IPS-20b (cell line): ENCODE results near the gene CAMTA2.

Experiments used
- H3K27ac ChIP-seq: one replicate; pipeline ENCODE4 v1.5.1; 2013; ENCODE audit warnings: low read length
- H3K27me3 ChIP-seq: 2 replicates; pipeline ENCODE4 v1.6.1; 2013; ENCODE audit warnings: mild to moderate bottlenecking, low read length, inconsistent platforms; ENCODE audit not compliant: insufficient read depth
- H3K36me3 ChIP-seq: 2 replicates; pipeline ENCODE4 v1.6.1; 2013; ENCODE audit warnings: low read depth, mild to moderate bottlenecking, inconsistent platforms, low read length, moderate library complexity; ENCODE audit not compliant: insufficient read depth
- H3K4me1 ChIP-seq: 2 replicates; pipeline ENCODE4 v1.6.1; 2013; ENCODE audit warnings: mild to moderate bottlenecking, control low read depth, inconsistent platforms, low read length, moderate library complexity; ENCODE audit not compliant: insufficient read depth
- H3K4me3 ChIP-seq: 2 replicates; pipeline ENCODE4 v1.5.1; 2013; ENCODE audit warnings: mild to moderate bottlenecking, low read length, inconsistent platforms
- H3K9ac ChIP-seq: 2 replicates; pipeline ENCODE4 v1.6.1; 2013; ENCODE audit warnings: low read depth, mild to moderate bottlenecking, inconsistent platforms, low read length, moderate library complexity
- H3K9me3 ChIP-seq: 2 replicates; pipeline ENCODE4 v1.6.1; 2013; ENCODE audit warnings: mild to moderate bottlenecking, low read depth, low read length, inconsistent platforms; ENCODE audit not compliant: insufficient read depth

The CAMTA2 gene

DNA sequence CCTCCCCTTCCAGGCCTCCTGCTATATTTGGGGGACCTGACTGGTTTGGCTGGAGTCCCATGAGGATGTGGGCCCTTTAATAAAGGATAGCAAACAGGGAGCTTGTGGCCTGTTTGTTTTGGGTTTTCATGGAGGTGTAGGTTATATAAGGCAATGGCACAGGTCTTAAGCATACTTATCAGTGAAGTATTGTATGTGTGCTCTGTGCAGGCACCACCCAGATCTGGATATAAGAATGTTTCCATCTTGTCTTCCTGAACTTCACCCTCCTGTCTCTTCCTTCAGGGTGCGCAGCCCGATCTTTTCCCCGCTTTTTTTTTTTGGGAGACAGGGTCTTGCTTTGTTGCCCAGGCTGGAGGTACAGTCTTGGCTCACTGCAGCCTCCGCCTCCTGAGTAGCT lies 37.1 kb upstream of the CAMTA2 start:
- Histone ChIP-seq H3K9me3 (no peaks in the 10 kb centered on the region), H3K4me1 (no peaks in the 10 kb centered on the region), H3K27me3 (no peaks in the 10 kb centered on the region), H3K27ac (no peak overlapping the region), H3K4me3 (no peak overlapping the region), H3K36me3 (peaks cover 39% of the 10 kb centered on the region), H3K9ac (no peak overlapping the region)

DNA sequence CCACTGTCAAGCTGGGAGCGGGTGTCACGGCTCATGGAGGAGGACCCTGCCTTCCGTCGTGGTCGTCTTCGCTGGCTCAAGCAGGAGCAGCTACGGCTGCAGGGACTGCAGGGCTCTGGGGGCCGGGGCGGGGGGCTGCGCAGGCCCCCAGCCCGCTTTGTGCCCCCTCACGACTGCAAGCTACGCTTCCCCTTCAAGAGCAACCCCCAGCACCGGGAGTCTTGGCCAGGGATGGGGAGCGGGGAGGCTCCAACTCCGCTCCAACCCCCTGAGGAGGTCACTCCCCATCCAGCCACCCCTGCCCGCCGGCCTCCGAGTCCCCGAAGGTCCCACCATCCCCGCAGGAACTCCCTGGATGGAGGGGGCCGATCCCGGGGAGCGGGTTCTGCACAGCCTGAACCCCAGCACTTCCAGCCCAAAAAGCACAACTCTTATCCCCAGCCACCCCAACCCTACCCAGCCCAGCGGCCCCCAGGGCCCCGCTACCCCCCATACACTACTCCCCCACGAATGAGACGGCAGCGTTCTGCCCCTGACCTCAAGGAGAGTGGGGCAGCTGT lies 36.2 kb upstream of the CAMTA2 start:
- Histone ChIP-seq H3K4me1 (no peaks in the 10 kb centered on the region), H3K9me3 (no peaks in the 10 kb centered on the region), H3K36me3 (peaks cover 48% of the 10 kb centered on the region), H3K27ac (no peak overlapping the region), H3K4me3 (no peak overlapping the region), H3K27me3 (no peaks in the 10 kb centered on the region), H3K9ac (no peak overlapping the region)

DNA sequence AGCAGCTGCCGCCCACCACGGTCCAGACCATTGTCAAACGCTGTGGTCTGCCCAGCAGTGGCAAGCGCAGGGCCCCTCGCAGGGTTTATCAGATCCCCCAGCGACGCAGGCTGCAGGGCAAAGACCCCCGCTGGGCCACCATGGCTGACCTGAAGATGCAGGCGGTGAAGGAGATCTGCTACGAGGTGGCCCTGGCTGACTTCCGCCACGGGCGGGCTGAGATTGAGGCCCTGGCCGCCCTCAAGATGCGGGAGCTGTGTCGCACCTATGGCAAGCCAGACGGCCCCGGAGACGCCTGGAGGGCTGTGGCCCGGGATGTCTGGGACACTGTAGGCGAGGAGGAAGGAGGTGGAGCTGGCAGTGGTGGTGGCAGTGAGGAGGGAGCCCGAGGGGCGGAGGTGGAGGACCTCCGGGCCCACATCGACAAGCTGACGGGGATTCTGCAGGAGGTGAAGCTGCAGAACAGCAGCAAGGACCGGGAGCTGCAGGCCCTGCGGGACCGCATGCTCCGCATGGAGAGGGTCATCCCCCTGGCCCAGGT lies 34.8 kb upstream of the CAMTA2 start:
- Histone ChIP-seq H3K9ac (no peak overlapping the region), H3K27me3 (no peaks in the 10 kb centered on the region), H3K9me3 (no peaks in the 10 kb centered on the region), H3K27ac (no peak overlapping the region), H3K36me3 (peaks cover 58% of the 10 kb centered on the region), H3K4me3 (no peak overlapping the region), H3K4me1 (no peaks in the 10 kb centered on the region)

DNA sequence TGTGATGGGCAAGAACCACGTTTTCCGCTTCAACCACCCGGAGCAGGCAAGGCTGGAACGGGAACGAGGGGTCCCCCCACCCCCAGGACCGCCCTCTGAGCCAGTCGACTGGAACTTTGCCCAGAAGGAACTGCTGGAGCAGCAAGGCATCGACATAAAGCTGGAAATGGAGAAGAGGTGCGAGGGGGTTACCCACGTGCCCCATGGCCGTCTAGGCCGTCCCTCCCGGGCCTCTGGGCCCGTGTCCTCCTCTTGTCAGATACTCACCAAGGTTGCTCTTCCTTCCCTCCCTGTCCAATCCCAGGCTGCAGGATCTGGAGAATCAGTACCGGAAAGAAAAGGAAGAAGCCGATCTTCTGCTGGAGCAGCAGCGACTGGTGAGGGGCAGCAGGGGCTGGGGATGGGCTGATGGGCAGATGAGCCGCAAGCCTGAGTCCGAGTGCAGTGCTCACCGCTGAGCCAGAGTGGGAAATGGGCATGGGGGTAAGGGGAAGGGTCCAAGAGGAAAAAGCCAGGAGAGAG lies 33.1 kb upstream of the CAMTA2 start:
- Histone ChIP-seq H3K4me3 (no peak overlapping the region), H3K4me1 (no peaks in the 10 kb centered on the region), H3K9me3 (no peaks in the 10 kb centered on the region), H3K9ac (no peak overlapping the region), H3K27me3 (no peaks in the 10 kb centered on the region), H3K27ac (no peak overlapping the region), H3K36me3 (peaks cover 70% of the 10 kb centered on the region)

DNA sequence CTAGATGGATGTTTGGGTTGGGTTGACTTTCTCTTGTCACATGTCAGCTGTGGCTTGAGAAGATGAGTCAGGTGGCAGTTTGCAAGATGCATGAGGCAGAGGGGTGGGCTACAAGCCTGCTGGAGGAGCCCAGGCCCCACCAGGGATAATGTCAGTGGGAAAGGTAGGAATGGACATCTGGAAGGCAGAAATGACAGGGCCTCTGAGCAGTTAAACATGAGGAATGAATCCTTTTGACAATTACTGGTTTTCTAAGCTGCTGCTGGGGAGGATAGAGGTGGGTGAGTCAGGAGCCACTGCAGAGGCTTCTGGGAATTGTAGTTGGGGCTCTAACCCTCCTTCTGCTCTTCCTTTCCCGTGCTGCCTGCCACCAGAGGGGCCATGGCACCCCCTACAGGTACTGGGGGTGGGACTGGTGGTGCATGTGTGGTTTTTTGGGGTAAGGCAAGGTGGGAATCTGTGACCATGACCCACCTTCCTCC lies 32.0 kb upstream of the CAMTA2 start:
- Histone ChIP-seq H3K9ac (no peak overlapping the region), H3K27ac (no peak overlapping the region), H3K4me1 (no peaks in the 10 kb centered on the region), H3K4me3 (no peak overlapping the region), H3K27me3 (no peaks in the 10 kb centered on the region), H3K9me3 (no peaks in the 10 kb centered on the region), H3K36me3 (peaks cover 76% of the 10 kb centered on the region)

DNA sequence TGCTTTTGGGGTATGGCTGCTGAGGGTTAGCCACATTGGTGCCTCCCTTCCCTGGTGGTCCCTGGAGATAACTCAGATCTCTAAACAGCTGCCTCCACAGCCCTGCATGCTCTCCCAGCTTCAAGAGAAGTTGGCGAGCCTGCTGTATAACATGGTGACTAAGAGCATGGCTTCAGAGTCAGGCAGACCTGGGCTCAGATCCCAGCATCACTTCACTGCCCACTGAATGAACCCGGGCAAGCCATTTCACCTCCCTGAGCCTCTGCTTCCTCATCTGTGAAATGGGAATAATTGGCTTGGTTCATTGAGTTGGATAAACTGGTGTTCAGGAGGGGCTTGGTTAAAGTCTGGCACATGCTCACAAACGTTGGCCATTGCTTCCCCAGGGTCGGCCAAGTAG lies 26.9 kb upstream of the CAMTA2 start:
- H3K9ac ChIP-seq = no peak overlapping the region
- no peak overlapping the region for H3K27ac ChIP-seq
- peaks cover 77% of the 10 kb centered on the region for H3K36me3 ChIP-seq
- no peaks in the 10 kb centered on the region for H3K27me3 ChIP-seq
- H3K4me1 ChIP-seq = no peaks in the 10 kb centered on the region
- no peak overlapping the region for H3K4me3 ChIP-seq
- no peaks in the 10 kb centered on the region for H3K9me3 ChIP-seq

DNA sequence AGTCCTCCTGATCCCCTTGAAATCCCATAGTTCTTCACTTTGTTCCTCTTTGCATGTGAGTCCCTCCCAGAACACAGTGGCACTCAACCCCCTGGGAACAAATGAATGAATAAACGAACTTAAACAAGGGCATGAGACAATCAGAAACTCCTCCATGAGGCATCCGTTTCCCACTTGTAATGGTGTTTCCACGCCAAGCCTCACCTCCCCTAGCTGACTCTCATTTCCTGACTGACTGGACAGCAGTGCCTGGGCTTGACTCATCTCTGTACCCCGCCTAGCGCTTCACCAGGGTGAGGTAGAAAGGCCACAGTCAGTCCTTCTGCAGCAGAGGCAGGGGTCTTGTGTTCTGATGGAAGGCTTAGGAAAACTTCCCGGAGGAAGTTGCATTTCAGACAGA lies 24.5 kb upstream of the CAMTA2 start:
- Histone ChIP-seq H3K9me3 (no peaks in the 10 kb centered on the region), H3K4me1 (no peaks in the 10 kb centered on the region), H3K9ac (no peak overlapping the region), H3K36me3 (peaks cover 83% of the 10 kb centered on the region), H3K27ac (no peak overlapping the region), H3K4me3 (no peak overlapping the region), H3K27me3 (no peaks in the 10 kb centered on the region)

DNA sequence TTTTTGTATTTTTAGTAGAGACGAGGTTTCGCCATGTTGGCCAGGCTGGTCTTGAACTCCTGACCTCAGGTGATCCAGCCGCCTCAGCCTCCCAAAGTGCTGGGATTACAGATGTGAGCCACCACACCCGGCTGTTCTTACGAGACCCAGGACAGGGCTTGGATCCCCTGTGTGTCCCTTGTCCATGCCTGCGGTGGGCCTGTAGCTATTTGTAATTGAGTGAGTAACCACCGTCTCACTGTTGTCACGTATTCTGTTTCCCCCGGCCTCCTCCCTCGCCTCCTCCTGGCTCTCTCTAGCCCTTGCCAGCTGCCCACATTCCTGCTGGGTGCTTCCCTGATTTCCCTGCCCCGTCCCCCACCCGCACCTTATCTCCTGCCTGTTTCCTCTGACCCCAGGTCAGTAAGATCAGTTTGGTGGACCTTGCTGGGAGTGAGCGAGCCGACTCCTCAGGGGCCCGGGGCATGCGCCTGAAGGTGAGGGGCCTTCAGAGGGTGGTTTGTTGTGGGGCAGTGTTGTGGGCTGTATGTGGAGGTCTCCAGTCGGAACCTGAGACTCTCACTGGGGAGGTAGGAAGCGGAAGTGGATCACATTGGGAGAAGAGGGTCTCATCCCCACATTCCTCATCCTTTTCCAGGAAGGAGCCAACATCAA lies 15.9 kb upstream of the CAMTA2 start:
- Histone ChIP-seq H3K27me3 (no peaks in the 10 kb centered on the region), H3K4me1 (peaks cover 10% of the 10 kb centered on the region; the same call in 1 of the 2 replicates), H3K36me3 (peaks cover 71% of the 10 kb centered on the region)

DNA sequence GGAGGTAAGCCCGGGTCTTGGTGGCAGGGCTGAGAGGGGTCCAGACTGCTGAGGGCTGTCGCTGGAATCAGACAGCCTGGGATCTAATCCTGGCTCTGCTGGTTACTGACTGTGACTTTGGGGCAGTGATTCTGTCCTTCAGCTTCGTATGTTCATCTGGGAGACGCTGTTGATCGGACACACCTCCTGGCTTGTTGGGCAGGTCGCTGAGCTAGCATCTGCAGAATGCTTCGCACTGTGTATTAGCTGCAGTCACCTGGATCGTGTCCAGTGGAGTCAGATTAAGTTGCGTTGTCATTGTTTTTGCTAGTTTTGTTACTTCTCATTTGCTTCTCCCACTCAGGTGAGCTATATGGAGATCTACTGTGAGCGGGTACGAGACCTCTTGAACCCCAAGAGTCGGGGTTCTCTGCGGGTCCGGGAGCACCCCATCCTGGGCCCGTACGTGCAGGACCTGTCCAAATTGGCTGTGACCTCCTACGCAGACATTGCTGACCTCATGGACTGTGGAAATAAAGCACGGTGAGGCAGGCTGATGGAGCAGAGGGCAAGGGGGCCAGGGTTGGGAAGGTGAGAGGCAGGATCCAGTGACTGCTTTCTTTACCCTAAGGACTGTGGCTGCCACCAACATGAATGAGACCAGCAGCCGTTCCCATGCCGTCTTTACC lies 14.8 kb upstream of the CAMTA2 start:
- H3K9me3 ChIP-seq = no peaks in the 10 kb centered on the region
- H3K4me1 ChIP-seq = peaks cover 10% of the 10 kb centered on the region; the same call in 1 of the 2 replicates
- H3K27me3 ChIP-seq = no peaks in the 10 kb centered on the region
- H3K4me3 ChIP-seq = no peak overlapping the region
- H3K36me3 ChIP-seq = peaks cover 60% of the 10 kb centered on the region
- no peak overlapping the region for H3K9ac ChIP-seq
- H3K27ac ChIP-seq = no peak overlapping the region

More for the DNA sequence above, 15.9 kb upstream of the CAMTA2 start:
- H3K4me3 ChIP-seq = no peak overlapping the region
- no peak overlapping the region for H3K27ac ChIP-seq
- H3K9me3 ChIP-seq = no peaks in the 10 kb centered on the region
- H3K9ac ChIP-seq = no peak overlapping the region

DNA sequence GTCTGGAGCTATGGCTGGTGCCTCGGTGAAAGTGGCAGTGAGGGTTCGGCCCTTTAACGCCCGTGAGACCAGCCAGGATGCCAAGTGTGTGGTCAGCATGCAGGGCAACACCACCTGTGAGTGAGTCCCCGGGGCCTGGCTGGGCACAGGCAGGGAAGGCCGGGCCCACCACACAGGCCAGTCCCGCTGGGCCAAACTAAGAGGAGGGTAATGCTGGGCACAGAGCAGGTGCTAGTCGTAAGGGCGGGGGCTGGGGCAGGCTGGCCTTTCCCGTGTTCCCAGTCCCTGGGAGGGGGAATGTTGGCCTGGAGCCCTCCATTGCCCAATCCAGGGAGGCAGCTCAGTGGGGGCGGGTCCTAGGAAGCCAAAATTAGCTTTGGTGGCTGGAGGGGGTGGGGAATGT lies 12.8 kb upstream of the CAMTA2 start:
- H3K27me3 ChIP-seq = peaks cover 15% of the 10 kb centered on the region
- no peak overlapping the region for H3K9ac ChIP-seq
- H3K9me3 ChIP-seq = no peaks in the 10 kb centered on the region
- peaks cover 10% of the 10 kb centered on the region for H3K4me1 ChIP-seq
- no peak overlapping the region for H3K4me3 ChIP-seq
- H3K27ac ChIP-seq = no peak overlapping the region
- H3K36me3 ChIP-seq = peaks cover 47% of the 10 kb centered on the region

DNA sequence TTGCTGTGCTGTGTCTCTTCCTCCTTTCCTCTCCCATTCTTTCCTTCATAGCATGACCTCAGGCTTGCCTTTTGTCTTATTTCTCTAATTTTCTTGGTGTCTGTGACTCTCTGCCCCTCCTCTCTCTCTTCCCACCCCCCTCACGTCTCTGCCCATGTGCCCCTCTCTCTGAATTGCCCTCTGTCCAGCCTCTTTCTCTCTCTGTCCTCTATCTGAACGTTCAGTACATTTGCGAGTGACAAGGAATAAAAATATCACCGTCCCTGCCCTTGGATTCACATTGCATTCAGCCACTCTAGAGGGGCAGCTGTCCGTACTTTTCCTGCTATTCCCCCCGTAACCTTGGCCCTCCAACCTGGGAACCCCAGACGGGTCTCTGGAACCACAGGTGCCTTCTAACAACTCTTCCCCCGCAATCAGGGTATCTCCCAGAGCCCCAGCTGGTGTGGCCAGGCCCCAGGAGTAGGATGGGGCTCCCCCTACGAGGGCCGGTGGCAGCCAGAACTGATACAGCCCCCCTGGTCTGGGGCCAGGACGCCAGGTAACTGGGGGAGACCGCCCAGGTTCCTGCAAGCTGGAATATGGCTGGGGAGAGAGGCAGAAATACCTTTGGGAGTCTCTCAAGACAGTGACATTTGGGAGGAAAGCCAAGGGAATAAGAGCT lies 12.1 kb upstream of the CAMTA2 start:
- H3K4me1 ChIP-seq = peaks cover 10% of the 10 kb centered on the region
- peaks cover 17% of the 10 kb centered on the region for H3K27me3 ChIP-seq
- no peaks in the 10 kb centered on the region for H3K9me3 ChIP-seq
- no peak overlapping the region for H3K27ac ChIP-seq
- H3K36me3 ChIP-seq = peaks cover 41% of the 10 kb centered on the region
- peak overlapping the region; percentile 84 for H3K4me3 ChIP-seq
- H3K9ac ChIP-seq = peak overlapping the region; percentile 78
